OCI-LY1 (cell line): ENCODE measurements around the gene RFK.
"Not testable (repeated sequence)": the region's sequence is repeated elsewhere in the genome, so short reads cannot be mapped to it uniquely, and the experiment has no call there.

ENCODE experiments used
- H2AFZ ChIP-seq: fragments of 200-600 bp; sonication (generic), shearing (Covaris generic); 2 replicates; pipeline ENCODE4 v1.6.0; 2014; ENCODE audit warnings: antibody characterized with exemption, mild to moderate bottlenecking, low read length
- H3F3A ChIP-seq: fragments of 200-600 bp; sonication (generic), shearing (Covaris generic); 2 replicates; pipeline ENCODE4 v1.6.0; 2014; ENCODE audit warnings: mild to moderate bottlenecking, antibody characterized with exemption, low read length, moderate library complexity; ENCODE audit not compliant: insufficient read depth
- H3K27ac ChIP-seq: fragments of 200-600 bp; sonication (generic); 2 replicates; pipeline ENCODE4 v1.5.1; 2014; ENCODE audit warnings: low read length, mixed run types, mild to moderate bottlenecking, low read depth; ENCODE audit not compliant: poor library complexity, severe bottlenecking
- H3K27me3 ChIP-seq: fragments of 200-600 bp; sonication (generic); 2 replicates; pipeline ENCODE4 v1.6.0; 2014; ENCODE audit warnings: antibody characterized with exemption, mild to moderate bottlenecking, low read length, moderate library complexity; ENCODE audit not compliant: insufficient read depth
- H3K36me3 ChIP-seq: fragments of 200-600 bp; sonication (generic); 2 replicates; pipeline ENCODE4 v1.6.1; 2014; ENCODE audit warnings: mild to moderate bottlenecking, antibody characterized with exemption, low read length, moderate library complexity, mixed read lengths; ENCODE audit not compliant: insufficient read depth
- H3K4me1 ChIP-seq: fragments of 200-600 bp; sonication (generic); 2 replicates; pipeline ENCODE4 v1.5.1; 2014; ENCODE audit warnings: mild to moderate bottlenecking, low read length, moderate library complexity; ENCODE audit not compliant: insufficient read depth, severe bottlenecking
- H3K4me2 ChIP-seq: fragments of 200-600 bp; sonication (generic), shearing (Covaris generic); 2 replicates; pipeline ENCODE4 v1.6.1; 2014; ENCODE audit warnings: low read length
- H3K4me3 ChIP-seq: fragments of 200-600 bp; sonication (generic); 2 replicates; pipeline ENCODE4 v1.5.1; 2014; ENCODE audit warnings: low read length, low read depth, mild to moderate bottlenecking, mixed read lengths; ENCODE audit not compliant: poor library complexity, severe bottlenecking
- H3K79me2 ChIP-seq: fragments of 200-600 bp; shearing (Covaris generic); 2 replicates; pipeline ENCODE4 v1.6.1; 2016; ENCODE audit warnings: mixed run types, low read length, mixed read lengths; ENCODE audit not compliant: insufficient read depth
- H3K9ac ChIP-seq: fragments of 200-600 bp; sonication (generic), shearing (Covaris generic); 2 replicates; pipeline ENCODE4 v1.6.1; 2014; ENCODE audit warnings: mild to moderate bottlenecking, low read length, mixed read lengths
- H3K9me2 ChIP-seq: fragments of 200-600 bp; sonication (generic), shearing (Covaris generic); 2 replicates; pipeline ENCODE4 v1.6.1; 2014; ENCODE audit warnings: low read depth, mild to moderate bottlenecking, low read length, mixed read lengths
- H3K9me3 ChIP-seq: fragments of 200-600 bp; shearing (Covaris generic); 2 replicates; pipeline ENCODE4 v1.6.1; 2014; ENCODE audit warnings: low read length, mixed read lengths
- H4K20me1 ChIP-seq: fragments of 200-600 bp; sonication (generic), shearing (Covaris generic); 2 replicates; pipeline ENCODE4 v1.6.0; 2016; ENCODE audit warnings: mild to moderate bottlenecking, low read length; ENCODE audit not compliant: insufficient read depth
- EZH2 ChIP-seq: fragments of 200-600 bp; sonication (generic), shearing (Covaris generic); IDR thresholded peaks from 2 replicates; pipeline ENCODE4 v1.8.0; 2017; ENCODE audit warnings: borderline replicate concordance, mixed run types, mild to moderate bottlenecking, antibody characterized with exemption, low read length, moderate library complexity, mixed read lengths
- TF ChIP-seq, protein P1 (sequence below): fragments of 200-600 bp; sonication (generic), shearing (Covaris generic); IDR thresholded peaks from 2 replicates; pipeline ENCODE4 v1.5.1; 2017; ENCODE audit warnings: mild to moderate bottlenecking, antibody characterized with exemption, low read length, moderate library complexity, mixed read lengths

Gene RFK

GRCh38 chr9:76438841-76439588 lies 44.8 kb upstream of the RFK start:
- H3F3A ChIP-seq: no peaks in the 10 kb centered on the region
- no peak overlapping the region for H3K4me3 ChIP-seq
- peaks cover 6% of the 10 kb centered on the region; the same call in 1 of the 2 replicates for H3K27me3 ChIP-seq
- H3K9me3 ChIP-seq: peaks cover 4% of the 10 kb centered on the region; the same call in 1 of the 2 replicates
- H3K27ac ChIP-seq: no peak overlapping the region
- H3K36me3 ChIP-seq: peaks cover 4% of the 10 kb centered on the region; the same call in 1 of the 2 replicates
- no peaks in the 10 kb centered on the region for H4K20me1 ChIP-seq
- no peak for TF ChIP-seq EZH2
- TF ChIP-seq, protein P1, sequence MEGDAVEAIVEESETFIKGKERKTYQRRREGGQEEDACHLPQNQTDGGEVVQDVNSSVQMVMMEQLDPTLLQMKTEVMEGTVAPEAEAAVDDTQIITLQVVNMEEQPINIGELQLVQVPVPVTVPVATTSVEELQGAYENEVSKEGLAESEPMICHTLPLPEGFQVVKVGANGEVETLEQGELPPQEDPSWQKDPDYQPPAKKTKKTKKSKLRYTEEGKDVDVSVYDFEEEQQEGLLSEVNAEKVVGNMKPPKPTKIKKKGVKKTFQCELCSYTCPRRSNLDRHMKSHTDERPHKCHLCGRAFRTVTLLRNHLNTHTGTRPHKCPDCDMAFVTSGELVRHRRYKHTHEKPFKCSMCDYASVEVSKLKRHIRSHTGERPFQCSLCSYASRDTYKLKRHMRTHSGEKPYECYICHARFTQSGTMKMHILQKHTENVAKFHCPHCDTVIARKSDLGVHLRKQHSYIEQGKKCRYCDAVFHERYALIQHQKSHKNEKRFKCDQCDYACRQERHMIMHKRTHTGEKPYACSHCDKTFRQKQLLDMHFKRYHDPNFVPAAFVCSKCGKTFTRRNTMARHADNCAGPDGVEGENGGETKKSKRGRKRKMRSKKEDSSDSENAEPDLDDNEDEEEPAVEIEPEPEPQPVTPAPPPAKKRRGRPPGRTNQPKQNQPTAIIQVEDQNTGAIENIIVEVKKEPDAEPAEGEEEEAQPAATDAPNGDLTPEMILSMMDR: no peak
- no peak overlapping the region for H3K9ac ChIP-seq
- no peaks in the 10 kb centered on the region for H3K4me1 ChIP-seq
- no peak overlapping the region for H2AFZ ChIP-seq
- no peaks in the 10 kb centered on the region for H3K79me2 ChIP-seq
- no peaks in the 10 kb centered on the region for H3K9me2 ChIP-seq
- no peak overlapping the region for H3K4me2 ChIP-seq

- H2AFZ ChIP-seq, H3K9me2 ChIP-seq, H3K9ac ChIP-seq, H3F3A ChIP-seq, H3K36me3 ChIP-seq, H3K27ac ChIP-seq, H4K20me1 ChIP-seq, H3K27me3 ChIP-seq, H3K79me2 ChIP-seq, H3K9me3 ChIP-seq, H3K4me2 ChIP-seq, H3K4me3 ChIP-seq, H3K4me1 ChIP-seq: not testable (repeated sequence)
These were observed 42.9 kb upstream of the RFK start for GRCh38 chr9:76437017-76437699.

GRCh38 chr9:76434897-76435296 lies 40.7 kb upstream of the RFK start:
- H3K4me2 ChIP-seq, H3K9me3 ChIP-seq, H3K36me3 ChIP-seq, H4K20me1 ChIP-seq, H3K79me2 ChIP-seq, H3K4me3 ChIP-seq, H3K27ac ChIP-seq, H3K27me3 ChIP-seq, H3K4me1 ChIP-seq, H3F3A ChIP-seq, H2AFZ ChIP-seq, H3K9me2 ChIP-seq, H3K9ac ChIP-seq: not testable (repeated sequence)

DNA sequence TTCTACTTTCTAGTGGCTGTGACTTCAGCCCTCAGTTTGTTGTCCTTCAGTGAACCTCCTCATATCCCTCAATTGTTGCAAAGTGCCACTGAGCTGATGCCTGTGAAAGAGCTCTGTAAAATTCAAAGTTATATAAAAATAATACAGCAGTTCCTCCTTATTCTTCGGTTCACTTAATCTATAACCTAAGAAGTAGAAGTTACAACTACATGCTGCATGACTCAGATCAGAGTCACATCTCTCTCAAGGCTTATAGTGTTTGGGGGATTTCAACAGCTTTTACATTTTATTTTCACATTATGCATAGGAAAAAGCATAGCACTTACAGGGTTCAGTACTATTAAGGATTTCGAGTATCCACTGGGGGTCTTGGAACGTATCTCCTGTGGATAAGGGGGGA lies 39.6 kb upstream of the RFK start:
- no peaks in the 10 kb centered on the region for H3K9me2 ChIP-seq
- TF ChIP-seq, protein P1: no peak
- no peak for TF ChIP-seq EZH2

More for the DNA sequence above, 39.6 kb upstream of the RFK start:
- H4K20me1 ChIP-seq: no peaks in the 10 kb centered on the region
- H3K79me2 ChIP-seq: no peaks in the 10 kb centered on the region
- H2AFZ ChIP-seq: no peak overlapping the region
- peaks cover 6% of the 10 kb centered on the region; the same call in 1 of the 2 replicates for H3K27me3 ChIP-seq
- H3K27ac ChIP-seq: no peak overlapping the region
- H3K9ac ChIP-seq: no peak overlapping the region
- no peak overlapping the region for H3K4me3 ChIP-seq
- no peaks in the 10 kb centered on the region for H3F3A ChIP-seq
- H3K36me3 ChIP-seq: no peaks in the 10 kb centered on the region
- no peak overlapping the region for H3K4me2 ChIP-seq
- H3K9me3 ChIP-seq: no peaks in the 10 kb centered on the region
- no peaks in the 10 kb centered on the region for H3K4me1 ChIP-seq
